Measurements from ENCODE around the gene PRKG2.

The PRKG2 gene

DNA sequence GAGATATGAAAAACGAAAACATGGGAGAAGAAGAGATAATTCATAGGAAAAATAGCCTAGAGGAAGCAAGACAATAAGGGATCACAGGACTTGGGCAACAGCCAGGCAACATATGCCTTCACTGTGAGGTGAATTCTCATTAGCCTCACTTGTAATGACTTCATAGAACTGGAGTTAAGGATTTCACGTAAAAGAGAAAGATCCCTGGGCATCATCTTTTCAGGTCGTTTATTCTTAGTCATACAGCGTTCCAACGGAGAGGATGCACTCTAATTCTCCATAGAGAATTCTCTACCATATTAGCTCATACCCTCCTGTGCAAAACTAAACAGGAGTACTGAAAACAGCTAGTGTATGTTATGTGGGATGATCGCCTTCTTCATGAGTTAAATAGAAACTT, 1.4 kb downstream of the PRKG2 start:
- H3K4me3 ChIP-seq (ENCODE audit: low read length): no peak overlapping the region
- no peak overlapping the region for H3K9ac ChIP-seq (ENCODE audit: low read length)
- H3K4me1 ChIP-seq (ENCODE audit: control insufficient read depth, low read depth, low read length): no peaks in the 10 kb centered on the region
- no peaks in the 10 kb centered on the region for H3K36me3 ChIP-seq (ENCODE audit: control insufficient read depth, low read depth, low read length)
- H3K27me3 ChIP-seq (ENCODE audit: control insufficient read depth, insufficient read depth, low read length): peaks cover 62% of the 10 kb centered on the region
- no peaks in the 10 kb centered on the region for H3K9me3 ChIP-seq (ENCODE audit: control insufficient read depth, low read depth, low read length)
- H3K27ac ChIP-seq (ENCODE audit: low read length): no peak overlapping the region

DNA sequence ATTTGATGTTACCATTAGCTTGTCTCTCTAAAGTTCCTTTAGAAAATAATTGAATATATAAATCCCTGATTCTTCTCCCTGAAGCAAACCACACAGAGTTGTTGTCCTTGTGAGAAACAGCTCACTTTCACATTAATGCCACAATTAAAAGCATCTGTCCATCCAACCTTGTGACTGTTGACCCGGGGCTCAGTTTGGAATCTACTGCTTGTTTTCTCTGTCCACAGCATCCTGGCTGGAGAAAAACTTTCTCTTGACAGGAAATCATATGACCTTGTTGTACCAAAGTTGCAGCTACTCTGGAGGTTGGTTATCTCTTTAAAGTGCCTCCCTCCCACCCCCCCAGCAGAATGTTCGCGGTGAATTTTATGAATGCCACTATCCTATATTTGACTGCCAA, 3.1 kb downstream of the PRKG2 start:
- Histone ChIP-seq H3K4me3 (ENCODE audit: low read length) (no peak overlapping the region), H3K4me1 (ENCODE audit: control insufficient read depth, low read depth, low read length) (no peaks in the 10 kb centered on the region), H3K36me3 (ENCODE audit: control insufficient read depth, low read depth, low read length) (no peaks in the 10 kb centered on the region), H3K9ac (ENCODE audit: low read length) (no peak overlapping the region), H3K27ac (ENCODE audit: low read length) (no peak overlapping the region), H3K27me3 (ENCODE audit: control insufficient read depth, insufficient read depth, low read length) (peaks cover 55% of the 10 kb centered on the region), H3K9me3 (ENCODE audit: control insufficient read depth, low read depth, low read length) (no peaks in the 10 kb centered on the region)

DNA sequence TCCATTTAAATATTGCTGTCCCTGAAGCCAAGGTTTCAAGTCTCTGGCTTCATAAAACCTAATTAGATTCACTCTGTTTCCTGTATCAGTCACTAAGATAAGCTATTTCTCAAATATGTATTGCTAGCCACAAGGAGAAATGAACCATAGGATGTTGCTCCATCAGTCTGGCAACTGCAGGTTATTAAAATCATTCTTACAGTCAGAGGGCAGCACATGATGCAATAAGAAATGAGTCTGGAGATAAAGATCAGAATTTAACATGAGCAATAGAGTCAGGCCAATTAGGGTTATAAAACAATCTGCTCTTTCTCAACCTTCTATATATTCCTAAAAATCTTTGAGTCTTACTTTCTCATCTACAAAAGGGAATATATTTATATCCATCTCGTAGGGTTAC, 7.2 kb downstream of the PRKG2 start:
- H3K27ac ChIP-seq (ENCODE audit: low read length): no peak overlapping the region
- H3K4me1 ChIP-seq (ENCODE audit: control insufficient read depth, low read depth, low read length): no peaks in the 10 kb centered on the region
- H3K9ac ChIP-seq (ENCODE audit: low read length): no peak overlapping the region
- no peaks in the 10 kb centered on the region for H3K36me3 ChIP-seq (ENCODE audit: control insufficient read depth, low read depth, low read length)
- no peak overlapping the region for H3K4me3 ChIP-seq (ENCODE audit: low read length)
- H3K27me3 ChIP-seq (ENCODE audit: control insufficient read depth, insufficient read depth, low read length): peaks cover 15% of the 10 kb centered on the region
- H3K9me3 ChIP-seq (ENCODE audit: control insufficient read depth, low read depth, low read length): no peaks in the 10 kb centered on the region

DNA sequence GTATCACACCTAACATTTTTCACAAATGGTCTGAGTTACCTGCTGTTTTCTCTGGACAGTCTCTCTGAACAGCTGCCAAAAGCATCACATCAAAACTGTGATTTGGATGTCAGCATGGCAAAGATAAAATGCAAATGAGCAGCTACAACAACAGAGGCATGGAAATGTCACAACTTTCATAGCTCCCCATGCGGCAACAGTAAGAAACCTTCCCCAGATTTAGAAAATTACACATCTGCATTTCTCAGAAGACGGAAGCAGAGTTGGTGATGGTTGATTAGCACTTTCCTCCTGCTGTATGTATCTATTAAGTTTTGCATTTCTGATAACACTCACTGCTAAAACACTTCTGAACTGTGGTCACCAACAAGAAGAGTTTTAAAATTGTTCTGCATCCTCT, 9.7 kb downstream of the PRKG2 start:
- no peak overlapping the region for H3K4me3 ChIP-seq (ENCODE audit: low read length)
- no peaks in the 10 kb centered on the region for H3K4me1 ChIP-seq (ENCODE audit: control insufficient read depth, low read depth, low read length)
- no peaks in the 10 kb centered on the region for H3K36me3 ChIP-seq (ENCODE audit: control insufficient read depth, low read depth, low read length)
- no peaks in the 10 kb centered on the region for H3K27me3 ChIP-seq (ENCODE audit: control insufficient read depth, insufficient read depth, low read length)
- no peak overlapping the region for H3K27ac ChIP-seq (ENCODE audit: low read length)
- H3K9ac ChIP-seq (ENCODE audit: low read length): no peak overlapping the region
- no peaks in the 10 kb centered on the region for H3K9me3 ChIP-seq (ENCODE audit: control insufficient read depth, low read depth, low read length)

DNA sequence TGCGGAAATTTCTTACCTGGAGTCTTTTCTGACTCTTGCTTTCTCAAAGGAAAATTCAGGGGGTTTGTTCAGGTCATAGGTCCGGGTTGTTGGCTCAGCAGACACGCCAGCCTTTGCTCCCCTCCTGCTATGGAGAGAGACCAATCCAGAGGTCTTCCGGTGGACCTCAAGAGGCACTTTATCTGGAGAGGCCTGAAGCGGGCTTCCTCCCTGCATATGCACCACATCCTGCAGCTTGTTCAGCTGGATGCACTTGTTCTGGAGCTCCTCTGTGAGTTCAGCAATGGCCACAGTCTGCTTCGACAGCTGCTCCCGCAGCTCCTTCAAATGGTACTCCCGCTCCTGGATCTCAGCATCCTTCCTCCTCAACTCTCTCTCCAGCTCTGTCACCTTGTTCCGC, 10.5 kb downstream of the PRKG2 start:
- Histone ChIP-seq H3K27me3 (ENCODE audit: control insufficient read depth, insufficient read depth, low read length) (no peaks in the 10 kb centered on the region), H3K4me3 (ENCODE audit: low read length) (no peak overlapping the region), H3K27ac (ENCODE audit: low read length) (no peak overlapping the region), H3K9me3 (ENCODE audit: control insufficient read depth, low read depth, low read length) (no peaks in the 10 kb centered on the region), H3K9ac (ENCODE audit: low read length) (no peak overlapping the region), H3K36me3 (ENCODE audit: control insufficient read depth, low read depth, low read length) (no peaks in the 10 kb centered on the region), H3K4me1 (ENCODE audit: control insufficient read depth, low read depth, low read length) (no peaks in the 10 kb centered on the region)

DNA sequence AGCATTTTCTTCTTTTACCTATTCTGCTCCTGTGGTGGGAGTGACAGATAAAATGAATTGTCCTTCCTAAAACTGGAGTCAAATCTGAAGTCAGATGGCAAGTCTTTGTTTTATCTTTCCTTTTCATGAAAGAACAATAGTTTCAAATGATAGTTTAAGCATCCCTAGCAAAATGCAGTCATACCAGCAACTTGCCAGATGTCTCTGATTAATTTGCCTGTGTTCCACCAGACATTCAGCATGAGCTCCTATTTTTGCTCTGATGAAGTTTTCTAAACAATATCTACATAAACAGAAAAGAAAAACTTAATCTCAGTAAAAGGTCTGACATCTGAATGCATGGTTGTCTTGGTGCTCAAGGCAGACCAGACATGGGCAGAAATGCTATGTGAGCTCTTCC, 15.2 kb downstream of the PRKG2 start:
- Histone ChIP-seq H3K9ac (ENCODE audit: low read length) (no peak overlapping the region), H3K27ac (ENCODE audit: low read length) (no peak overlapping the region), H3K36me3 (ENCODE audit: control insufficient read depth, low read depth, low read length) (no peaks in the 10 kb centered on the region), H3K9me3 (ENCODE audit: control insufficient read depth, low read depth, low read length) (no peaks in the 10 kb centered on the region), H3K4me1 (ENCODE audit: control insufficient read depth, low read depth, low read length) (no peaks in the 10 kb centered on the region), H3K27me3 (ENCODE audit: control insufficient read depth, insufficient read depth, low read length) (no peaks in the 10 kb centered on the region), H3K4me3 (ENCODE audit: low read length) (no peak overlapping the region)

DNA sequence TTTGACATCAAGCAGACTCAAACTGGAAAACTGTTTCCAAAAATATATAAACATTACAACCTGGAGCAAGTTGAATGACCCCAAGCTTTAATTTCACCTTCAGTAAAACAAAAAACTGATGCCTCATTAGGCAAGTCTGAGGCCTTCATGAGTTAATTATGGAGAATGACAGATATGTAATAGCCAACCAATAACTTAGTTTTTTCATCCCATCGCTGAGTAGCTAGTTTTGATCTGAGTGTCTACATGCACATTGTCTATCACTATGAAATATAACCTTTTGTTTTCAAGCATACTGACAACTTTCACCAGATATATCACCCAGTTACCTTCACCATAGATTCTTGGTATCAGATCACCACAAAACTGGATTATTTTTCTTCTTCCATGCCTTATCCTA, 16.4 kb downstream of the PRKG2 start:
- no peaks in the 10 kb centered on the region for H3K4me1 ChIP-seq (ENCODE audit: control insufficient read depth, low read depth, low read length)
- no peaks in the 10 kb centered on the region for H3K36me3 ChIP-seq (ENCODE audit: control insufficient read depth, low read depth, low read length)
- H3K27me3 ChIP-seq (ENCODE audit: control insufficient read depth, insufficient read depth, low read length): no peaks in the 10 kb centered on the region
- H3K4me3 ChIP-seq (ENCODE audit: low read length): no peak overlapping the region
- H3K27ac ChIP-seq (ENCODE audit: low read length): no peak overlapping the region
- no peaks in the 10 kb centered on the region for H3K9me3 ChIP-seq (ENCODE audit: control insufficient read depth, low read depth, low read length)
- H3K9ac ChIP-seq (ENCODE audit: low read length): no peak overlapping the region

DNA sequence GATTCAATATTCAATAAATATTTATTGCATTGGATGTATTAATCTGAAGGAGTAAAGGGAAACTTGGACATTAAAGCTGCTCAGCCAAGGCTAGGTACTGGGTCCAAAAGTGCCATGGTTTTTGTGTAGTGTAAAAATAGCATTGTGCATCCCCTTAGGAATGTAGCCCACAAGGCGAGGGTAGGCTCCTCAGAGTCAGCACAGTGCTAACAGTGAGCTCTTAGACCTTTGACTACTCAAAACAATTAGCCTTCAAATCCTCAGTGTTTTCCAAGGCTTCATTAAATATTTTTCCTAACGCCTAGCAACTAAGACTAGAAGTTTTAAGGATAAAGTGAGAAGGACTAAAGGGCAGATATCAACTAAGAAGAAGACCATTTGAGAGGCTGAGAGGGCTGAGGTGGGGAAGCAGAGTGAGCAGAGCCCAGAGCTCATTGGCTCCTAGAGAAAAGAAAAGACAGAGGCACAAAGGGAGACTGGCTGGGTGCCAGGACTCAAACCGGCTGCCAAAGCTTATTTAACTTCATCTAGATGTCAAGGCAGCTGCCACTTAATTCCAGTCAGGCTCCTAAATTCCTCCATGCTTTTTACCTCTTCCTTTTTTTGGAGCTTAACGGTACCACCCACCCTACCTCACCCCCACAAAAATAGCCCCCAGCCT, 17.0 kb downstream of the PRKG2 start:
- no peaks in the 10 kb centered on the region for H3K9me3 ChIP-seq (ENCODE audit: control insufficient read depth, low read depth, low read length)
- no peak overlapping the region for H3K4me3 ChIP-seq (ENCODE audit: low read length)
- no peaks in the 10 kb centered on the region for H3K36me3 ChIP-seq (ENCODE audit: control insufficient read depth, low read depth, low read length)
- no peak overlapping the region for H3K27ac ChIP-seq (ENCODE audit: low read length)
- H3K9ac ChIP-seq (ENCODE audit: low read length): no peak overlapping the region
- H3K4me1 ChIP-seq (ENCODE audit: control insufficient read depth, low read depth, low read length): no peaks in the 10 kb centered on the region
- no peaks in the 10 kb centered on the region for H3K27me3 ChIP-seq (ENCODE audit: control insufficient read depth, insufficient read depth, low read length)

DNA sequence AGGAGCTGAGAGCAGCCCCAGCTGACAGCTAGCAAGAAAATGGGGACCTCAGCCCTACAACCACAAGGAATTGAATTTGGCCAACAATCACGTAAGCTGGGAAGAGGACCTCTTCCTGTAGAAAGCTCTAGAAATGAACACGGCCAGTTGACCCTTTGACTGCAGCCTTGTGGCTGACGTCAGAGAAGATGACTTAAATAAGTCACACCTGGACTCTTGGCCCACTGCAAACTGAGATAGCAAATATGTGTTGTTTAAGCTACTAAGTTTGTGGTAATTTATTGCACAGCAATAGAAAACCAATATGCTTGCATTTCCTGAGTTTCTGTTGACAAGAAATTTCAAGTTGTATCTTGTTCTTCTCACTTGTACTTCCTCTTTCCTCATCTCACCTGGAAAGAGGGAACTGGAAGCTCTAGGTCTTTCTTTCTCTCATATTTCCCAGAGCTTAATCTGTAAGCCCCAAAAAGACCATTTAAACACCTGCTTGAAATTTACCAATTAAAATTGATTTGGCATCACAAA, 18.8 kb downstream of the PRKG2 start:
- Histone ChIP-seq H3K9ac (ENCODE audit: low read length) (no peak overlapping the region), H3K9me3 (ENCODE audit: control insufficient read depth, low read depth, low read length) (no peaks in the 10 kb centered on the region), H3K27ac (ENCODE audit: low read length) (no peak overlapping the region), H3K4me3 (ENCODE audit: low read length) (no peak overlapping the region), H3K27me3 (ENCODE audit: control insufficient read depth, insufficient read depth, low read length) (no peaks in the 10 kb centered on the region), H3K36me3 (ENCODE audit: control insufficient read depth, low read depth, low read length) (no peaks in the 10 kb centered on the region), H3K4me1 (ENCODE audit: control insufficient read depth, low read depth, low read length) (no peaks in the 10 kb centered on the region)

DNA sequence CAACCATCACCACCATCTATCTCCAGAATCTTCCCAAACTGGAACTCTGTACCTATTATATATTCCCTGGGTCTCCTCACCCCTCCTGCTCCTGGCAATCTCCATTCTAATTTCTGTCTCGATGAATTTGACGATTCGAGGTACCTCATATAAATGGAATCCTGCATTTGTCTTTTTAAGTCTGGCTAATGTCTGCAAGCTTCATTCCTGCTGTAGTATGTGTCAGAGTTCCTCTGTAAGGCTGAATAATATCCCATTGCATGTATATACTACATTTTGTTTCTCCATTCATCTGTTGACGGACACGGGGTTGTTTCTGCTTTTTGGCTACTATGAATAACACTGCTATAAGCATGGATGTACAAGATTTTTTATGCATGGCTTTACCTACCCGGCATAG, 19.5 kb downstream of the PRKG2 start:
- no peaks in the 10 kb centered on the region for H3K9me3 ChIP-seq (ENCODE audit: control insufficient read depth, low read depth, low read length)
- H3K4me3 ChIP-seq (ENCODE audit: low read length): no peak overlapping the region
- H3K9ac ChIP-seq (ENCODE audit: low read length): no peak overlapping the region
- H3K27me3 ChIP-seq (ENCODE audit: control insufficient read depth, insufficient read depth, low read length): no peaks in the 10 kb centered on the region
- H3K27ac ChIP-seq (ENCODE audit: low read length): no peak overlapping the region
- H3K4me1 ChIP-seq (ENCODE audit: control insufficient read depth, low read depth, low read length): no peaks in the 10 kb centered on the region
- no peaks in the 10 kb centered on the region for H3K36me3 ChIP-seq (ENCODE audit: control insufficient read depth, low read depth, low read length)

DNA sequence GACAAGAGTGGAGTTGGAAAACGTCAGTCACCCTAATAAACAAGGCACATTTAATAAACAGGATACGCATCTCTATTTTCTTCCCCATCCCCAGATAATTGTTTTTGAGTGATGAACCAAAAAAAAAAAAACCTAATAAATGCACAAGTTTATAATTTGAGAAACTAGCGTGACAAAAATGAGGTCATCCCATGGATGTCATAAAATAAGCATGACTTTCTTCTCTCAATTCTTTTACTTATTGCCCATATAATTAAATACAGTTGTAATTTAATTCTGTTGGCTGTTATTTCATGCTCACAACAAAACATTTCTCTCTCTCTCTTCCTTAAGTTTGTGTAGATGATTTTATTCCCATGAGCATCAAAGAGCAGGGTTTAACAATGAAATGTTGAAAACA, 20.7 kb downstream of the PRKG2 start:
- Histone ChIP-seq H3K9ac (ENCODE audit: low read length) (no peak overlapping the region), H3K27ac (ENCODE audit: low read length) (no peak overlapping the region)

DNA sequence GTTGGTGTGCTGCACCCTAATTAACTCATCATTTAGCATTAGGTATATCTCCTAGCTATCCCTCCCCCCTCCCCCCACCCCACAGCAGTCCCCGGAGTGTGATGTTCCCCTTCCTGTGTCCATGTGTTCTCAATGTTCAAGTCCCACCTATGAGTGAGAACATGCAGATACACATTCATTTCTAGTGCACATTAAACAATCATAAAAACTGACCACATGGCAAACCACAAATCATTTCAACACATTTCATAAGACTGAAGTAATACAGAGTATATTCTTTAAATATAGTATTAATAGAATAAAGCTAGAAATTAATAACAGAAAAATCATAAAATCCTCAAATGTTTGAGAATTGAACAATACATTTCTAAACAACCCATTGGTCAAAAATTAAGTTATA, 34.1 kb downstream of the PRKG2 start:
- Histone ChIP-seq H3K9me3 (ENCODE audit: control insufficient read depth, low read depth, low read length) (no peaks in the 10 kb centered on the region), H3K36me3 (ENCODE audit: control insufficient read depth, low read depth, low read length) (no peaks in the 10 kb centered on the region), H3K27ac (ENCODE audit: low read length) (no peak overlapping the region), H3K27me3 (ENCODE audit: control insufficient read depth, insufficient read depth, low read length) (no peaks in the 10 kb centered on the region), H3K9ac (ENCODE audit: low read length) (no peak overlapping the region), H3K4me3 (ENCODE audit: low read length) (no peak overlapping the region), H3K4me1 (ENCODE audit: control insufficient read depth, low read depth, low read length) (no peaks in the 10 kb centered on the region)

More for the DNA sequence above, 20.7 kb downstream of the PRKG2 start:
- H3K4me1 ChIP-seq (ENCODE audit: control insufficient read depth, low read depth, low read length): no peaks in the 10 kb centered on the region
- H3K27me3 ChIP-seq (ENCODE audit: control insufficient read depth, insufficient read depth, low read length): no peaks in the 10 kb centered on the region
- no peaks in the 10 kb centered on the region for H3K36me3 ChIP-seq (ENCODE audit: control insufficient read depth, low read depth, low read length)
- H3K9me3 ChIP-seq (ENCODE audit: control insufficient read depth, low read depth, low read length): no peaks in the 10 kb centered on the region
- H3K4me3 ChIP-seq (ENCODE audit: low read length): no peak overlapping the region

Measured in iPS-18a (cell line).